K562 (cell line): ENCODE measurements around the gene DIPK1A. TPM values are rescaled to one million over a fixed set of nuclear protein-coding genes. Genes with fewer than 3 reads are reported as not detected.

Experiments
- ATF2 ChIP-seq: sonication (generic); formaldehyde crosslinking; IDR thresholded peaks from 2 replicates; pipeline ENCODE4 v1.8.1; 2022; ENCODE audit warnings: missing genetic modification reagents
- ATF7 ChIP-seq: fragments of 450-650 bp; IDR thresholded peaks from 2 replicates; pipeline ENCODE4 v1.7.1; 2014; ENCODE audit warnings: mild to moderate bottlenecking, moderate library complexity
- CAMTA2 ChIP-seq: fragments of 250-450 bp; sonication (Bioruptor Pico); conservative IDR thresholded peaks from 2 replicates; pipeline ENCODE4 v1.5.1; 2022
- CHD1 ChIP-seq: fragments of 200-600 bp; sonication (generic); IDR thresholded peaks from one replicate; pipeline ENCODE4 v1.6.1; 2012; ENCODE audit warnings: mild to moderate bottlenecking, moderate library complexity, low read length, inconsistent platforms
- DDX20 ChIP-seq: fragments of 450-650 bp; IDR thresholded peaks from 2 replicates; pipeline ENCODE4 v1.6.1; 2016; ENCODE audit warnings: missing genetic modification characterization, low read depth, mild to moderate bottlenecking, missing compliant biosample characterization, moderate library complexity
- ELF2 ChIP-seq: fragments of 250-450 bp; sonication (Bioruptor Pico); IDR thresholded peaks from 2 replicates; pipeline ENCODE4 v1.5.0; 2021; ENCODE audit warnings: mild to moderate bottlenecking
- GABPB1 ChIP-seq: sonication (generic); formaldehyde crosslinking; IDR thresholded peaks from 2 replicates; pipeline ENCODE4 v1.8.0; 2022; ENCODE audit warnings: mild to moderate bottlenecking, missing genetic modification reagents
- GTF2E2 ChIP-seq: fragments of 200-800 bp; sonication (Bioruptor generic); IDR thresholded peaks from 2 replicates; pipeline ENCODE4 v1.6.1; 2016; ENCODE audit warnings: missing genetic modification characterization, missing compliant biosample characterization
- HEY1 ChIP-seq: fragments of 250-450 bp; sonication (Bioruptor Pico); IDR thresholded peaks from 2 replicates; pipeline ENCODE4 v1.5.0; 2020; ENCODE audit warnings: mild to moderate bottlenecking, moderate library complexity, borderline replicate concordance
- HNRNPL ChIP-seq: fragments of 200-400 bp; formaldehyde crosslinking; IDR thresholded peaks from 2 replicates; pipeline ENCODE4 v1.6.1; 2017; ENCODE audit warnings: low read depth, mild to moderate bottlenecking, low read length
- ILF3 ChIP-seq: fragments of 450-650 bp; IDR thresholded peaks from 2 replicates; pipeline ENCODE4 v1.6.1; 2018; ENCODE audit warnings: antibody characterized with exemption, mild to moderate bottlenecking, moderate library complexity, borderline replicate concordance
- JUNB ChIP-seq: fragments of 450-650 bp; formaldehyde crosslinking; conservative IDR thresholded peaks from 2 replicates; pipeline ENCODE4 v1.4.0; 2020; ENCODE audit warnings: mild to moderate bottlenecking
- MTA1 ChIP-seq: fragments of 450-650 bp; IDR thresholded peaks from 2 replicates; pipeline ENCODE4 v1.6.1; 2017; ENCODE audit warnings: borderline replicate concordance
- MTA3 ChIP-seq: fragments of 450-650 bp; formaldehyde crosslinking; IDR thresholded peaks from 2 replicates; pipeline ENCODE4 v1.6.1; 2017; ENCODE audit warnings: mild to moderate bottlenecking, borderline replicate concordance
- POLR3G ChIP-seq: IDR thresholded peaks from 2 replicates; pipeline ENCODE4 v1.6.1; 2011; ENCODE audit not compliant: insufficient read length, insufficient replicate concordance; ENCODE audit errors: extremely low read depth
- PRPF4 ChIP-seq: fragments of 200-400 bp; formaldehyde crosslinking; IDR thresholded peaks from one replicate; pipeline ENCODE4 v1.6.1; 2017; ENCODE audit warnings: low read length, low read depth, mild to moderate bottlenecking; ENCODE audit not compliant: insufficient read depth, poor library complexity, severe bottlenecking
- XRCC4 ChIP-seq: IDR thresholded peaks from one replicate; pipeline ENCODE4 v1.6.1; 2011; ENCODE audit not compliant: insufficient read depth, insufficient read length; ENCODE audit errors: extremely low read depth
- XRCC5 ChIP-seq: fragments of 200-400 bp; formaldehyde crosslinking; IDR thresholded peaks from 2 replicates; pipeline ENCODE4 v1.6.1; 2017; ENCODE audit warnings: low read depth, mild to moderate bottlenecking, low read length
- YBX1 ChIP-seq: fragments of 450-650 bp; IDR thresholded peaks from 2 replicates; pipeline ENCODE4 v1.7.1; 2016; ENCODE audit warnings: mild to moderate bottlenecking
- ZBTB11 ChIP-seq, 3 experiments: fragments of 200-800 bp in 1 of 3; fragments of 250-450 bp in 1 of 3; fragments of 450-650 bp in 1 of 3; sonication (Bioruptor Pico) in 1 of 3; sonication (Bioruptor generic) in 1 of 3; formaldehyde crosslinking in 1 of 3; IDR thresholded peaks; 2 replicates each; pipeline versions ENCODE4 v1.6.1 to v1.8.0; 2016 to 2022; ENCODE audit warnings: mild to moderate bottlenecking in 2 of 3, missing genetic modification characterization in 2 of 3, missing compliant biosample characterization in 1 of 3, moderate library complexity in 1 of 3
- ZNF121 ChIP-seq: sonication (generic); formaldehyde crosslinking; conservative IDR thresholded peaks from 2 replicates; pipeline ENCODE4 v1.8.0; 2022; ENCODE audit warnings: missing genetic modification reagents
- ZNF174 ChIP-seq: fragments of 250-450 bp; sonication (Bioruptor Pico); IDR thresholded peaks from 2 replicates; pipeline ENCODE4 v1.4.0; 2020; ENCODE audit warnings: mild to moderate bottlenecking
- ZNF280A ChIP-seq: fragments of 450-650 bp; IDR thresholded peaks from 2 replicates; pipeline ENCODE4 v1.6.1; 2018; ENCODE audit warnings: mild to moderate bottlenecking, low read depth; ENCODE audit not compliant: partially characterized antibody
- ZNF764 ChIP-seq: fragments of 250-450 bp; sonication (Bioruptor Pico); IDR thresholded peaks from 2 replicates; pipeline ENCODE4 v1.4.0; 2020; ENCODE audit warnings: low read depth, mild to moderate bottlenecking, moderate library complexity
- ZZZ3 ChIP-seq: fragments of 450-650 bp; IDR thresholded peaks from 2 replicates; pipeline ENCODE4 v1.6.1; 2016; ENCODE audit warnings: antibody characterized with exemption, mild to moderate bottlenecking, moderate library complexity
- polyA plus RNA-seq, 8 experiments: library from polyadenylated mRNA; depleted of rRNA in 4 of 8; stranded (reverse) in 5 of 8; unstranded in 3 of 8; fragments of >200 nt; fragmentation: Nextera tagmentation in 2 of 8; fragmentation: Illumina TruSeq in 1 of 8; extraction: Ambion mirVana in 2 of 8; extraction: Trizol in 1 of 8; gene quantifications; 2 replicates each; pipeline versions ENCODE4 v1.2.1 to v1.2.3, GENCODE V29; 2011 to 2014; ENCODE audit warnings: inconsistent platforms in 1 of 8, missing spikeins in 1 of 8
- total RNA-seq, 7 experiments: library from RNA; depleted of rRNA in 6 of 7; stranded (reverse); fragments of >200 nt in 6 of 7; fragmentation: Illumina TruSeq in 2 of 7; extraction: Trizol in 2 of 7; gene quantifications; 2 replicates each; pipeline versions ENCODE4 v1.2.1 to v1.2.3, GENCODE V29; 2011 to 2021; ENCODE audit warnings: low replicate concordance in 1 of 7

The DIPK1A gene
- total and polyA plus RNA-seq, 9 of the 15 experiments (the other 6 are each of a cell fraction or from before 2014, with no cell fraction given), result 0.54 to 2.5 (median 1.3) TPM

- TF ChIP-seq ZNF280A (no peak), ATF7 (peak; percentile 79), ZNF174 (CRISPR knock-in tag) (no peak), ELF2 (CRISPR knock-in tag) (no peak), MTA1 (peak; percentile 88; the same call in 1 of the 2 replicates), ZNF121 (CRISPR knock-in tag) (no peak), GTF2E2 (tag) (no peak), XRCC4 (no peak), JUNB (CRISPR knock-in tag) (no peak), ZZZ3 (0 out of 2 replicates have a peak, but pooled peaks have one; percentile 44), ATF2 (no peak), PRPF4 (no peak), YBX1 (no peak), ZBTB11 (CRISPR knock-in tag; IDR thresholded peaks at IDR 0.05) (peak in 1 of 3 experiments; percentile 37; a peak in 1 of 6 replicates), CHD1 (no peak), HEY1 (no peak), XRCC5 (no peak), ZNF764 (CRISPR knock-in tag) (no peak), ILF3 (no peak), CAMTA2 (CRISPR knock-in tag) (no peak), HNRNPL (no peak), GABPB1 (no peak), MTA3 (no peak), POLR3G (no peak), DDX20 (no peak)
Observed at GRCh38 chr1:92792340-92792782, 168.9 kb downstream of the DIPK1A start (continued).
